DND-41 (cell line): ENCODE data around the gene SYCN.

Experiments used
- ATAC-seq: fragments of 200-7000 bp; cut with Tn5 transposase; 3 replicates; pipeline ENCODE4 v1.9.1; 2021; ENCODE audit warnings: low read depth; ENCODE audit not compliant: insufficient read depth
- DNase-seq: peaks from one replicate; pipeline ENCODE4 v3.0.0-alpha.2; 2020
- H2AFZ ChIP-seq: 2 replicates; pipeline ENCODE4 v1.6.0; 2012; ENCODE audit warnings: low read depth, low read length
- H3K27ac ChIP-seq: 2 replicates; pipeline ENCODE4 v1.5.1; 2012; ENCODE audit warnings: low read length, inconsistent platforms
- H3K27me3 ChIP-seq: fragments of 200-600 bp; sonication (generic); 2 replicates; pipeline ENCODE4 v1.6.0; 2012; ENCODE audit warnings: low read length, mild to moderate bottlenecking, inconsistent platforms; ENCODE audit not compliant: insufficient read depth, poor library complexity
- H3K36me3 ChIP-seq: 2 replicates; pipeline ENCODE4 v1.5.1; 2012; ENCODE audit warnings: low read length, inconsistent platforms; ENCODE audit not compliant: insufficient read depth
- H3K4me1 ChIP-seq: 2 replicates; pipeline ENCODE4 v1.5.1; 2012; ENCODE audit warnings: mild to moderate bottlenecking, low read length; ENCODE audit not compliant: insufficient read depth
- H3K4me2 ChIP-seq: 2 replicates; pipeline ENCODE4 v1.6.0; 2012; ENCODE audit warnings: mild to moderate bottlenecking, moderate library complexity, low read length, inconsistent platforms; ENCODE audit not compliant: insufficient read depth
- H3K4me3 ChIP-seq, 2 experiments: fragments of 200-600 bp in 1 of 2; shearing (Covaris generic) in 1 of 2; 2 replicates each; pipeline ENCODE4 v1.5.1; 2012 to 2016; ENCODE audit warnings: inconsistent platforms in 2 of 2, low read length in 2 of 2, mild to moderate bottlenecking in 2 of 2, low read depth in 1 of 2, moderate library complexity in 1 of 2
- H3K79me2 ChIP-seq: 2 replicates; pipeline ENCODE4 v1.6.0; 2012; ENCODE audit warnings: low read length, inconsistent platforms; ENCODE audit not compliant: insufficient read depth
- H3K9ac ChIP-seq: 2 replicates; pipeline ENCODE4 v1.6.0; 2012; ENCODE audit warnings: low read depth, mild to moderate bottlenecking, inconsistent platforms, low read length, moderate library complexity
- H3K9me3 ChIP-seq: 2 replicates; pipeline ENCODE4 v1.5.1; 2012; ENCODE audit warnings: low read length, moderate library complexity, mild to moderate bottlenecking, inconsistent platforms; ENCODE audit not compliant: insufficient read depth, severe bottlenecking
- H4K20me1 ChIP-seq: 2 replicates; pipeline ENCODE4 v1.6.0; 2012; ENCODE audit warnings: low read length; ENCODE audit not compliant: insufficient read depth
- EZH2 ChIP-seq: IDR thresholded peaks from 3 replicates; pipeline ENCODE4 v1.6.1; 2012; ENCODE audit warnings: borderline replicate concordance, low read depth, mild to moderate bottlenecking, moderate library complexity, low read length, inconsistent platforms; ENCODE audit not compliant: severe bottlenecking
- TF ChIP-seq, protein P1 (sequence below): IDR thresholded peaks from 2 replicates; pipeline ENCODE4 v1.5.1; 2012; ENCODE audit warnings: borderline replicate concordance, low read length, moderate library complexity, mild to moderate bottlenecking; ENCODE audit not compliant: poor library complexity, severe bottlenecking; ENCODE audit errors: extremely low read depth

Gene SYCN

DNA sequence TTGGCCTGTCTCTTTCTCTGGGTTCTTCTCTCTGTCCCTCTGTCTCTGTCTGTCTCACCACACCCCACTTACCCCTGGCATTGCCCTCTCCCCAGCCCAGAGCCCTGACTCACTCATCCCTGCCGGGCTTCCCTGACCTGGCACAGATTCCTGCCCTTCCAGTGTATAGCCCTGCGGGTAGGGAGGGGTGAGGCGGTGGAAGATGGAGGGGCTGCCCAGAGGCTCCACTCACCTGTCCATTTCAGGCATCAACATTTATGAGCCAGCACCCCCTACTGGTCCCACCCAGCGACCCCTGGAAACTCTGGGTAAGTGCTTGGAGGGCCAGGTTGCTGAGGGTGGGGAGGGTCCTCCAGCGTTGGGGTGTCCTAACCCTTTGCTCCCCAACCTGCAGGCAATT is 6.3 kb downstream of the SYCN start:
- Histone ChIP-seq H3K9me3 (no peaks in the 10 kb centered on the region), H3K36me3 (no peaks in the 10 kb centered on the region), H2AFZ (no peak overlapping the region), H3K4me3 (no peak overlapping the region), H3K27me3 (no peaks in the 10 kb centered on the region), H3K27ac (no peak overlapping the region), H3K9ac (no peak overlapping the region), H3K4me1 (no peaks in the 10 kb centered on the region), H4K20me1 (0 out of 2 replicates have a peak, but pooled peaks cover 2% of the 10 kb centered on the region), H3K4me2 (no peak overlapping the region), H3K79me2 (no peaks in the 10 kb centered on the region)
- ATAC-seq (no peak), DNase-seq (no peak)
- TF ChIP-seq, protein P1, sequence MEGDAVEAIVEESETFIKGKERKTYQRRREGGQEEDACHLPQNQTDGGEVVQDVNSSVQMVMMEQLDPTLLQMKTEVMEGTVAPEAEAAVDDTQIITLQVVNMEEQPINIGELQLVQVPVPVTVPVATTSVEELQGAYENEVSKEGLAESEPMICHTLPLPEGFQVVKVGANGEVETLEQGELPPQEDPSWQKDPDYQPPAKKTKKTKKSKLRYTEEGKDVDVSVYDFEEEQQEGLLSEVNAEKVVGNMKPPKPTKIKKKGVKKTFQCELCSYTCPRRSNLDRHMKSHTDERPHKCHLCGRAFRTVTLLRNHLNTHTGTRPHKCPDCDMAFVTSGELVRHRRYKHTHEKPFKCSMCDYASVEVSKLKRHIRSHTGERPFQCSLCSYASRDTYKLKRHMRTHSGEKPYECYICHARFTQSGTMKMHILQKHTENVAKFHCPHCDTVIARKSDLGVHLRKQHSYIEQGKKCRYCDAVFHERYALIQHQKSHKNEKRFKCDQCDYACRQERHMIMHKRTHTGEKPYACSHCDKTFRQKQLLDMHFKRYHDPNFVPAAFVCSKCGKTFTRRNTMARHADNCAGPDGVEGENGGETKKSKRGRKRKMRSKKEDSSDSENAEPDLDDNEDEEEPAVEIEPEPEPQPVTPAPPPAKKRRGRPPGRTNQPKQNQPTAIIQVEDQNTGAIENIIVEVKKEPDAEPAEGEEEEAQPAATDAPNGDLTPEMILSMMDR, result peak; percentile 29
- no peak for TF ChIP-seq EZH2

DNA sequence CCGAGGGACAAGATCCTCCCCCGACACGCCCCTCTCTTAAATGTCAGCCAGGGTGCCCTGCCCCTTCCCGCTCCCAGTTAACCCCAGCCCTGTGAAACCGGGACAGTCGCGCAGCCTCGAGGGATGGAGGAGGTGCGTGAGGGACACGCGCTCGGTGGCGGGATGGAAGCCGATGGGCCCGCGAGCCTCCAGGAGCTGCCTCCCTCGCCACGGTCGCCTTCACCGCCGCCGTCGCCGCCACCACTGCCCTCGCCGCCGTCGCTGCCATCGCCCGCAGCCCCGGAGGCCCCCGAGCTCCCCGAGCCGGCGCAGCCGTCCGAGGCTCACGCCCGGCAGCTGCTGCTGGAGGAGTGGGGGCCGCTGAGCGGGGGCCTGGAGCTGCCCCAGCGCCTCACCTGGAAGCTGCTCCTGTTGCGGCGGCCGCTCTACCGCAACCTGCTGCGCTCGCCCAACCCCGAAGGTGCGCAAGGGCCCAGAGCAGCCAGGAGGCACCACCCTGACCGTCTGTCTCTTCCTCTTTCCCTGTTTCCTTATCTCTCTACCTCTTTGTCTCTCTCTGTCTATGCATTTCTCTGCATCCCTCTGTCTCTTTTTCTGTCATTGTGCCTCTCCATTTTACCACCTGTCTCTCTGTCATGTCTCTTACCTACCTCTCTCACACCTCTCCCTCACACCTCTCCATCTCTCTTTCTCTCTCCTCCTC is 7.1 kb downstream of the SYCN start, which contains the start of gene NCCRP1:
NCCRP1 (plus strand) TSS at position 105 of the 703 bp plus-strand sequence; CDS start at position 124, 19 bp downstream.
- no peak within 1 kb of the TSS for H3K27ac ChIP-seq
- no peaks in the 10 kb centered on the region for H3K36me3 ChIP-seq
- H3K79me2 ChIP-seq, result no peaks in the 10 kb centered on the region
- no peak within 1 kb of the TSS for H3K9ac ChIP-seq
- H3K9me3 ChIP-seq, result no peaks in the 10 kb centered on the region
- no peak within 1 kb of the TSS for H2AFZ ChIP-seq
- no peak within 1 kb of the TSS for H3K4me2 ChIP-seq
- H3K27me3 ChIP-seq, result no peaks in the 10 kb centered on the region
- H4K20me1 ChIP-seq, result 0 out of 2 replicates have a peak, but pooled peaks cover 2% of the 10 kb centered on the region
- no peak for TF ChIP-seq EZH2
- TF ChIP-seq, protein P1, result no peak
- DNase-seq (no peak), ATAC-seq (no peak)
- no peaks in the 10 kb centered on the region for H3K4me1 ChIP-seq
- no peak within 1 kb of the TSS for H3K4me3 ChIP-seq

DNA sequence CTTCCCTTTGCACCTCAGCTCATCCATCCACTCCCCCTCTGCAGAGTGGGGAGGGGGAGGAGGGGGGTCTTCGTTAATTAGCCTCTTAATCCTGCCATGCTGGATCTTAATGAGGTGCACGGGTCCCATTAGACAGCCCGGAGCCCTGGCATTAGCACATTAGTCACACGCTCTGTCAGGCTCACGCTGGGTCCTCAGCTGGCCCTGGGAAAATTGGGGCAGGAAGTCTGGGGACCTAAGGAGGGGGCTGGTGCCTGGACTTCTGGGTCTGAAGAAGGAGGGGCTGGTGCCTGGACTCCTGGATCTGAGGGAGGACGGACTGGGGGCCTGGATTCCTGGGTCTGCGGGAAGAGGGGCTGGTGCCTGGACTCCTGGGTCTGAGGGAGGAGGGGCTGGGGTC is 7.7 kb downstream of the SYCN start:
- no peak for DNase-seq
- no peaks in the 10 kb centered on the region for H3K9me3 ChIP-seq
- no peak overlapping the region for H3K4me3 ChIP-seq

More for the DNA sequence above, 7.7 kb downstream of the SYCN start:
- Histone ChIP-seq H3K27me3 (no peaks in the 10 kb centered on the region), H3K4me1 (no peaks in the 10 kb centered on the region), H2AFZ (no peak overlapping the region), H3K9ac (no peak overlapping the region), H3K79me2 (no peaks in the 10 kb centered on the region), H4K20me1 (0 out of 2 replicates have a peak, but pooled peaks cover 2% of the 10 kb centered on the region), H3K36me3 (no peaks in the 10 kb centered on the region), H3K4me2 (no peak overlapping the region), H3K27ac (no peak overlapping the region)
- ATAC-seq, result no peak
- TF ChIP-seq EZH2, result no peak
- TF ChIP-seq, protein P1, result no peak
